RPMI7951 (cell line): ENCODE results near the gene BECN2. TPM values are rescaled to one million over a fixed set of nuclear protein-coding genes. Genes with fewer than 3 reads are reported as not detected.

ENCODE experiments used
- DNase-seq: peaks from one replicate; pipeline ENCODE4 v3.0.0-alpha.2; 2012; ENCODE audit warnings: low read depth
- total RNA-seq: library from RNA; depleted of rRNA; stranded (reverse); fragments of >200 nt; shearing (Covaris generic); gene quantifications from 2 replicates; pipeline ENCODE4 v1.2.3, GENCODE V29; 2014; rRNA removed

The BECN2 gene
- not detected in 2 replicates for total RNA-seq

- no peak for DNase-seq
Measured at GRCh38 chr1:241957692-241958494, at the start of gene BECN2. TSS of gene BECN2 (plus strand) at chr1:241957767. CDS start at chr1:241957767, 0 bp downstream.

GRCh38 chr1:241916196-241916595, 41.4 kb upstream of the BECN2 start:
- no peak for DNase-seq

GRCh38 chr1:241917487-241917886, 40.1 kb upstream of the BECN2 start:
- no peak for DNase-seq

- peak; percentile 74 for DNase-seq
Measured at GRCh38 chr1:241918879-241919278, 38.7 kb upstream of the BECN2 start.

DNA sequence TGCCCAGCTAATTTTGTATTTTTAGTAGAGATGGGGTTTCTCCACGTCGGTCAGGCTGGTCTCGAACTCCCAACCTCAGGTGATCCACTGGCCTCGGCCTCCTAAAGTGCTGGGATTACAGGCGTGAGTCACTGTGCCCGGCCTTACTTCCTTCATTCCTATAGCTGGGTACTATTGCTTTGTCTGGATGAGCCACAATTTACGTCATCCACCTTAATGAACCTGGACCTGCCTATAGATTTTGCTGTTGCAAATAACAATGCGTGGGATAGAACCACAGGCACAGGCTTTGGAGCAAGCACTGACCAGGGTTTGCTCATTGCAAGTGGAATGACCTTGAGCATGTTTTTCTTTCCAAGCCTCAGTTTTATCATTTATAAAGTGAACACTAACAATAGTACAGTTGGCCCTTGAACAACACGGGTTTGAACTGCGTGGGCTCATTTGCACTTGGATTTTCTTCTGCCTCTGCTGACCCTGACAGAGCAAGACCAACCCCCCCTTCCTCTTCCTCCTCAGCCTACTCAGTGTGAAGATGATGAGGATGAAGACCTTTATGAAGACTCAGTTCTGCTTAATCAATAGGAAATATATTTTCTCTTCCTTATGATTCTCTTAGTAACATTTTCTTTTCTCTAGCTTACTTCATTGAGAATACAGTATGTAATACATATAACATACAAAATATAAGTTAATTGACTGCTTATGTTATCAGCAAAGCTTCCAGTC, 33.3 kb upstream of the BECN2 start:
- DNase-seq, result no peak

DNA sequence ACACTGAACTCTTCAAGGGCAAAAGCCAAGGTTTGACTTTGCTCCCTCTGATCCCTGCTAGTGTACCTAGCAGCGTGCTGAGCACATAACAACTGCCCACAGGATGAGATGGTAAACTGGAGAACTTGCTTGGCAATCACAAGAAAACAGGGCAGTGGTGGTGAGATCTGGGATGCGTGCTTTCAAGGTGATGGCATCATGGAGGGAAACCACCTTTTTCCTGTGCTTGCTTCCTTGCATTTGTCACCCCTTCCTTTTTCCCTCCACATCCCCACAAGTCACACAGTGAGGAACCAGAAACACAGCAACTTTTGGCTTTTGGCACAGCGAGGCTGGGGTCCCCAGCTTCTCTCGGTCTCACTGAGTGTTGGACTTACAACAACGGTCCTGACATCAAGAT, 31.4 kb upstream of the BECN2 start:
- no peak for DNase-seq

GRCh38 chr1:241927321-241927720, 30.2 kb upstream of the BECN2 start:
- no peak for DNase-seq

DNA sequence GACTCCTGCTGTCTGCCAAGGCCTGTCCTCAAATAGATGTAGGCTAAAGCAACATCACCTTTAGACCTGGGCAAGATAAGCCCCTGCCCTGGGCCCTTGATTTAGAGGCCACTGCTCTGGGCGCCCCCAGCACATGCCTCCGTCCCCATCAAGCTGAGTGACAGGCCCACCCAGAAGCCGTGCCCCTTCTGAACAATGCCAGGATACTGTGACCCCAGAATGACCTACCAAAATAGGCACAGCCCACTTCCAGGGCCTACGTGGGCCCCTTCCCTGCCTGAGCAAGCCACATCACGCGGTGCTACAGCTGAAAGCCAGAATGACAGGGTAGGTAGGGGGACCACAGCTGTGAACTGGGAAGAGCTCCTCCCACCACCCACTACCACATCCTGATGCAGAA, 24.7 kb upstream of the BECN2 start:
- DNase-seq, result no peak

- DNase-seq, result no peak
Measured at GRCh38 chr1:241934201-241934848, 23.2 kb upstream of the BECN2 start.

- no peak for DNase-seq
Measured at GRCh38 chr1:241934866-241935265, 22.7 kb upstream of the BECN2 start.

DNA sequence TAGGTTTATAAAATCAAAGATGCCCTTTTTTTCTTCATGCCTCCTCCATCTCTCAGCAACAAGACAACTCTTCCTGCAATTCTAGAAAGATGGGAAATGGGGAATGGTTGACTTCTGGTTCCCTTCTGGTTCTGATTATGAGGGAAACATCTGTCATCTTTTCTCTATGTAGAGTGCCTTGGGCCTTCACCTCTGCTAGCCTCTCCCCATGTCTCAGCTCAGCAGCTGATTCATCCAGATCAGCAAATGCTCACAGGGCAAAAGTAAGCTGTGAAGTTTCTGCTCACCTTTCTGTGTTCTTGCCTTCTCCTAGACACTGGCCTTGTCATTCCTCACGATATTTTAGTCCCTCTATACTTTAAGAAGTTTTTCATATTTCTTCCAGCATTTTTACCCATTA, 17.8 kb upstream of the BECN2 start:
- DNase-seq, result peak; percentile 15

DNA sequence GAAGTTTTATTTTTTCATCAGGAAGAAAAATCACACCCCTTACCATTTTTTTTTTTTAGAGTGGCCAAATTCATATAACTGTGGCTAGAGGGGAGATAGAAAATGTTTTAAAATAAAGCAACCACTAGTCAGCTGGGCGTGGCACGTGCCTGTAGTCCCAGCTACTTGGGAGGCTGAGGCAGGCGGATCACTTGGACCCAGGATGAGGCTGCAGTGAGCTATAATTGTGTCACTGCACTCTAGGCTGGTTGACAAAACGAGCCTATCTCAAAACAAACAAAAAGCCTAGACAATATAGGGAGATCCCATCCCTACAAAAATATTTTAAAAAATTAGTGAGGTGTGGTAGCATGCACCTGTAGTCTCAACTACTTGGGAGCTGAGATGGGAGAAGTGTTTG, 14.8 kb upstream of the BECN2 start:
- no peak for DNase-seq

DNA sequence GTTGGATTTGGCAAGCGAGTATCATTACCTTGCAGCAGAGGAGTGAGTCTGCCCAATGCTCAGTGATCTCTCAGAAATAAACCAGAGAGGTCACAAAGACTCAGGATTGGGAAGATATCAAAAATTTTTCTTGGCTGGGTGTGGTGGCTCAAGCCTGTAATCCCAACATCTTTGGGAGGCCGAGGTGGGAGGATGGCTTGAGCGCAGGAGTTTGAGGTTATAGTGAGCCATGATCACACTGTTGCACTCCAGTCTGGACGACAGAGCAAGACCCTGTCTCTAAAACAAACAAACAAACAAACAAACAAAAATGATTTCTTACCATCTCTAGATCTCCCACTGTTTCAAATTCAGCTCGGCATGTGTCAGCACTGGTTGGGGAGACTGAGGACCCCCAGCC, 13.3 kb upstream of the BECN2 start:
- no peak for DNase-seq

GRCh38 chr1:241947354-241947753, 10.2 kb upstream of the BECN2 start:
- DNase-seq, result no peak

- peak; percentile 70 for DNase-seq
Measured at GRCh38 chr1:241950390-241950789, 7.2 kb upstream of the BECN2 start.

GRCh38 chr1:241962153-241962552, 4.6 kb downstream of the BECN2 start:
- DNase-seq, result no peak

DNA sequence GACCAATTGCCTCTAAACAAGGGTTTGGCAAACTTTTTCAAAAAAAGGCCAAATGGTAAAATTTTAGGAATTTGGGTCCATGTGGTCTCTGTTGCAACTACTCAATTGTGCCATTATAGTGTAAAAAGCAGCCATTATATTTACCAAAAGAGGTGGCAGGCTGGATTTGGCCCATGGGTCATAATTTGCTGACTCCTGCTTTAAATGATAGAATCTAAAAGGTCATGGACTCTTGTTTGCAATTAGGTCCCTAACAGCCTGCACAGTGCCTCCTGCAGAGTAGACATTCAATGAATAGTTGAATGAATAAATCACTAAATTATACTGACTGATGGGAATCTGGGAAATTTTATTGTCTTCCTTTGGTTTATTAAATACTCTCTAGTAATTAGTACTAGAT, 6.2 kb downstream of the BECN2 start:
- no peak for DNase-seq

GRCh38 chr1:241964550-241965282, 7.1 kb downstream of the BECN2 start:
- DNase-seq, result no peak

DNA sequence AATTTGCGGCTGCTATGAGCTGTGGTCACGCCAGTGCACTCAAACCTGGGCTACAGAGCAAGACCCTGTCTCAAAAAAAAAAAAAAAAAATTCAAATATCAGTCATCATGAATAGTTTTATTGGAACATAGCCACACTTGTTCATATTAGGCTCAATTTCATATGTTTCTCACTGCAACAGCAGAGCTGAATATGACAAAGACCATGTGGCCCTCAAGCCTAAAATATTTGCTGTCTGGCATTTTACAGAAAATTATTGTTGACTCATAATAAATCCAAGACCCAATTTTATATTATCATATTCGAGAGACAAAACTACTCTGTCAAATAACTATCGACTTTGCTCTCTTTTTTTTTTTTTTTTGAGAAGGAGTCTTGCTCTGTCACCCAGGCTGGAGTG, 11.0 kb downstream of the BECN2 start:
- DNase-seq, result no peak

DNA sequence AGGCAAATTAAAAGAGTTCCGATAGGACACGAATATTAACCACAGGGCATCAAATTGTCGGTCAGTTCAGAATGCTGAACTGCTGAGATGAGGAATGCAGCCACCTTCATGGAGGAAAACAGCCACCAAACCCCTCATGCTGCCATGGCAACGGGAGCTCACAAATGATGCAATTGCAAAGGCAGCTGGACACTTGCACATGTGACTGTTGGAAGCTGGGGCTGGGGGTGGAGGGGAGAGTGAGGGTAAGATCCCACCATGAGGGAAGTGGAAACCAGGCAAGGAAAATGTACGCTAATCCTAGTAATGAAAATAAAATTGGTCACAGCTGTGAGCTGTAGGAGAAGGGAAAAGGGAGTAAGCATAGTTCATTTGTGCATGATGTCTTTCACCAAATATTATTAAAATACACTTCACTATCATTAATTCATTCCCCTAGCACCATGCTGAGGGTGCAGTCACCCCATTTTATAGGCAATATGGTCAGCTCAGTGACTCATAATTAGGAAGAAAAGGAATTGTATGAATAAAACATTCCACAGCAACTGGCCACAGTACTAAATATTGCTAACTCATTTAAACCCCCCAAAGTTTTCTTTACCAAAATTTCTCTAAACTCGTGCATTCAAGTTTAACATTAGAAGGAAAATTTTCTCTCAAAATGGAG, 15.3 kb downstream of the BECN2 start:
- peak; percentile 49 for DNase-seq

- no peak for DNase-seq
Measured at GRCh38 chr1:241976229-241976628, 18.7 kb downstream of the BECN2 start.
